ENCODE data around the gene TAS2R60. TPM values are rescaled to one million over a fixed set of nuclear protein-coding genes. Genes with fewer than 3 reads are reported as not detected.

Gene TAS2R60
- total and polyA plus RNA-seq, 2 of the 8 experiments (the other 6 are each of a cell fraction or from before 2014, with no cell fraction given) = 0.15 to 0.32 TPM

- no peak overlapping the region for H3K18ac ChIP-seq (ENCODE audit: extremely low read depth, low read length)
- FAIRE-seq = no peak
- WGBS, 2 experiments (ENCODE audit: extremely low coverage in 1 of 2, insufficient coverage in 1 of 2, insufficient read length in 1 of 2, insufficient replicate concordance in 2 of 2, low coverage in 1 of 2, low lambda C conversion rate in 2 of 2, missing lambda C conversion rate in 1 of 2) = 96% methylated on average over 16 of the region's 16 CpGs; no CpG with 5 or more reads in 1 of the 2 experiments
- TF ChIP-seq CHD2 (IDR thresholded peaks at IDR 0.05; ENCODE audit: low read length) (no peak), SIRT6 (IDR thresholded peaks at IDR 0.05; ENCODE audit: low read length) (no peak), KDM5A (IDR thresholded peaks at IDR 0.05; ENCODE audit: low read length) (no peak), SRF (IDR thresholded peaks at IDR 0.05; ENCODE audit: low read depth, low read length) (no peak), POU5F1 (IDR thresholded peaks at IDR 0.05; ENCODE audit: low read depth, low read length) (no peak), SAP30 (IDR thresholded peaks at IDR 0.05; ENCODE audit: insufficient read depth, insufficient replicate concordance, low read length) (no peak), YY1 (IDR thresholded peaks at IDR 0.05; ENCODE audit: low read depth, low read length) (no peak), ATF3 (IDR thresholded peaks at IDR 0.05; ENCODE audit: insufficient read depth, low read depth, low read length) (no peak), RFX5 (IDR thresholded peaks at IDR 0.05; ENCODE audit: borderline replicate concordance, low read depth, low read length) (no peak), BACH1 (IDR thresholded peaks at IDR 0.05; ENCODE audit: low read length) (no peak), SP2 (IDR thresholded peaks at IDR 0.05; ENCODE audit: low read length) (no peak), SIX5 (IDR thresholded peaks at IDR 0.05; ENCODE audit: low read depth, low read length) (no peak), TAF1 (IDR thresholded peaks at IDR 0.05; ENCODE audit: low read depth, low read length) (no peak)
These were observed 45.3 kb upstream of the TAS2R60 start for GRCh38 chr7:143397710-143398530.

More at GRCh38 chr7:143397710-143398530, 45.3 kb upstream of the TAS2R60 start:
- H4K5ac ChIP-seq (ENCODE audit: insufficient read length, low read depth, low read length) = no peak overlapping the region
- H3K9ac ChIP-seq (replicated peaks in 1 of 4; ENCODE audit: extremely low read depth in 1 of 4, low read depth in 3 of 4, low read length in 3 of 4) = no peak overlapping the region
- no peak overlapping the region for H3K27ac ChIP-seq (ENCODE audit: low read depth, low read length)
- H2BK12ac ChIP-seq (ENCODE audit: low read depth, low read length) = no peak overlapping the region
- no peak overlapping the region for H3K14ac ChIP-seq (ENCODE audit: insufficient read length)
- H3K79me1 ChIP-seq (ENCODE audit: low read depth, low read length) = peaks cover 5% of the 10 kb centered on the region; the same call in 1 of the 2 replicates
- no peaks in the 10 kb centered on the region for H3K4me1 ChIP-seq (replicated peaks in 1 of 4; ENCODE audit: control insufficient read depth in 3 of 4, insufficient read depth in 4 of 4, low read length in 3 of 4)
- ChIA-PET POLR2A (ENCODE audit: partially characterized antibody) (interaction anchor here (1.2 to 25.2 kb wide), 4 partner anchors 7 to 21 kb away, joined by 3 to 518 read pairs (median 167); partner anchors contain the start of genes EPHA1 and ZYX), CTCF (ENCODE audit: partially characterized antibody) (interaction anchor here (1.1 to 23.5 kb wide), 7 partner anchors 8 to 101 kb away, joined by 3 to 359 read pairs (median 19); partner anchors contain the start of genes EPHA1 and ZYX)
- no peak overlapping the region for H2BK20ac ChIP-seq (ENCODE audit: low read length)
- no peak overlapping the region for H4K8ac ChIP-seq (ENCODE audit: extremely low read depth, insufficient read depth, low read length)
- H2AK5ac ChIP-seq (ENCODE audit: low read depth, low read length) = no peak overlapping the region
- H3K9me3 ChIP-seq (ENCODE audit: insufficient read depth in 2 of 2, low read depth in 1 of 2, low read length in 1 of 2) = no peaks in the 10 kb centered on the region
- no peak overlapping the region for H3K23ac ChIP-seq (ENCODE audit: insufficient read length)
- H2AFZ ChIP-seq (ENCODE audit: low read length) = no peak overlapping the region
- DNase-seq (ENCODE audit: low read depth in 1 of 2, low spot score in 2 of 2) = no peak
- peaks cover 10 to 29% of the 10 kb centered on the region in 2 experiments for H4K20me1 ChIP-seq (replicated peaks in 1 of 2; ENCODE audit: control insufficient read depth in 1 of 2, insufficient read depth in 2 of 2, low read length in 2 of 2)
- H3K4me3 ChIP-seq (ENCODE audit: extremely low read depth in 1 of 4, insufficient read depth in 2 of 4, low read depth in 3 of 4, low read length in 4 of 4) = no peak overlapping the region
- H4K91ac ChIP-seq (replicated peaks; ENCODE audit: insufficient read length, low read length) = no peak overlapping the region
- peaks cover 54 to 84% (median 82%) of the 10 kb centered on the region in 4 experiments for H3K36me3 ChIP-seq (ENCODE audit: control insufficient read depth in 2 of 4, insufficient read depth in 4 of 4, low read length in 3 of 4)
- H3K56ac ChIP-seq (replicated peaks; ENCODE audit: insufficient read length, low read depth, low read length) = no peak overlapping the region
- no peak overlapping the region for H2BK5ac ChIP-seq (ENCODE audit: low read depth, low read length)
- no peak overlapping the region for H2BK120ac ChIP-seq (replicated peaks; ENCODE audit: low read depth, low read length)
- H2BK15ac ChIP-seq (ENCODE audit: low read length) = no peak overlapping the region
- H3K4me2 ChIP-seq (ENCODE audit: insufficient read depth in 1 of 2, low read depth in 2 of 2, low read length in 2 of 2) = no peak overlapping the region
- no peaks in the 10 kb centered on the region for H3K27me3 ChIP-seq (replicated peaks in 1 of 4; ENCODE audit: control insufficient read depth in 3 of 4, extremely low read depth in 1 of 4, insufficient read depth in 3 of 4, low read length in 3 of 4)
- H3K23me2 ChIP-seq (ENCODE audit: low read depth, low read length) = no peaks in the 10 kb centered on the region
- H3K4ac ChIP-seq (replicated peaks; ENCODE audit: insufficient read length, low read depth, low read length) = no peak overlapping the region
- peaks cover 0 to 8% of the 10 kb centered on the region in 2 experiments; a peak in 2 of 4 replicates for H3K79me2 ChIP-seq (ENCODE audit: control insufficient read depth in 1 of 2, insufficient read depth in 2 of 2, low read length in 2 of 2)
